HepG2 (cell line): ENCODE results near the gene ATP6V0A1. TPM values are rescaled to one million over a fixed set of nuclear protein-coding genes. Genes with fewer than 3 reads are reported as not detected.

Experiments used
- AGO1 ChIP-seq: fragments of 200-400 bp; formaldehyde crosslinking; IDR thresholded peaks from 2 replicates; pipeline ENCODE4 v1.6.1; 2017; ENCODE audit warnings: mild to moderate bottlenecking, low read depth, low read length, moderate library complexity; ENCODE audit not compliant: poor library complexity, severe bottlenecking
- ARID3A ChIP-seq: IDR thresholded peaks from 2 replicates; pipeline ENCODE4 v1.6.1; 2012; ENCODE audit warnings: low read depth, low read length, improper control_type of control experiment
- CTCF ChIP-seq: sonication (generic); formaldehyde crosslinking; IDR thresholded peaks from 2 replicates; pipeline ENCODE4 v1.5.0; 2020; ENCODE audit warnings: mild to moderate bottlenecking, missing genetic modification reagents, moderate library complexity
- FLYWCH1 ChIP-seq: sonication (generic); formaldehyde crosslinking; IDR thresholded peaks from 2 replicates; pipeline ENCODE4 v1.8.1; 2023; ENCODE audit warnings: mild to moderate bottlenecking, missing genetic modification reagents
- GLI4 ChIP-seq: sonication (generic); formaldehyde crosslinking; IDR thresholded peaks from 2 replicates; pipeline ENCODE4 v1.5.1; 2020; ENCODE audit warnings: missing genetic modification reagents, mild to moderate bottlenecking, moderate library complexity, borderline replicate concordance
- HNRNPLL ChIP-seq: fragments of 200-400 bp; formaldehyde crosslinking; IDR thresholded peaks from 2 replicates; pipeline ENCODE4 v1.6.1; 2017; ENCODE audit warnings: mild to moderate bottlenecking, low read depth, low read length; ENCODE audit not compliant: poor library complexity, severe bottlenecking
- NCOA2 ChIP-seq: sonication (generic); formaldehyde crosslinking; IDR thresholded peaks from 2 replicates; pipeline ENCODE4 v1.8.0; 2022; ENCODE audit warnings: inconsistent platforms
- PAX8 ChIP-seq: sonication (generic); formaldehyde crosslinking; IDR thresholded peaks from 2 replicates; pipeline ENCODE4 v1.8.0; 2022; ENCODE audit warnings: mild to moderate bottlenecking, missing genetic modification reagents, borderline replicate concordance
- ZNF260 ChIP-seq: sonication (generic); formaldehyde crosslinking; IDR thresholded peaks from 2 replicates; pipeline ENCODE4 v1.4.0; 2020; ENCODE audit warnings: missing genetic modification reagents, low read depth, mild to moderate bottlenecking, borderline replicate concordance
- ZNF547 ChIP-seq: sonication (generic); formaldehyde crosslinking; IDR thresholded peaks from 2 replicates; pipeline ENCODE4 v1.5.1; 2020; ENCODE audit warnings: mild to moderate bottlenecking, missing genetic modification reagents
- polyA plus RNA-seq, 8 experiments: library from polyadenylated mRNA; depleted of rRNA in 3 of 8; stranded (reverse) in 7 of 8; unstranded in 1 of 8; fragments of >200 nt; fragmentation: Illumina TruSeq in 4 of 8; extraction: Trizol in 4 of 8; gene quantifications; 2 replicates each; pipeline versions ENCODE4 v1.2.1 to v1.2.3, GENCODE V29; 2011 to 2016; ENCODE audit warnings: low read depth in 4 of 8, missing spikeins in 1 of 8, mixed read lengths in 1 of 8; ENCODE audit not compliant: insufficient read depth in 1 of 8
- total RNA-seq, 5 experiments: library from RNA; depleted of rRNA; stranded (reverse); fragments of >200 nt; fragmentation: Illumina TruSeq; extraction: Trizol; gene quantifications; 2 replicates each; pipeline ENCODE4 v1.2.3, GENCODE V29; 2016; ENCODE audit warnings: low read depth in 1 of 5
- TF ChIP-seq, protein P1 (sequence below): sonication (generic); formaldehyde crosslinking; IDR thresholded peaks from 2 replicates; pipeline ENCODE4 v1.4.0; 2020; ENCODE audit warnings: mild to moderate bottlenecking, missing genetic modification reagents
- TF ChIP-seq, protein P2 (sequence below): IDR thresholded peaks from 2 replicates; pipeline ENCODE4 v1.6.1; 2016; ENCODE audit warnings: low read depth, borderline replicate concordance
- TF ChIP-seq, protein P3 (sequence below): sonication (generic); formaldehyde crosslinking; IDR thresholded peaks from 2 replicates; pipeline ENCODE4 v1.9.0; 2021; ENCODE audit warnings: mild to moderate bottlenecking, missing genetic modification reagents

ATP6V0A1 gene
- total and polyA plus RNA-seq, 2 of the 13 experiments (the other 11 are each of a cell fraction or from before 2014, with no cell fraction given) = 27.9 to 54.1 TPM

- TF ChIP-seq, protein P1, sequence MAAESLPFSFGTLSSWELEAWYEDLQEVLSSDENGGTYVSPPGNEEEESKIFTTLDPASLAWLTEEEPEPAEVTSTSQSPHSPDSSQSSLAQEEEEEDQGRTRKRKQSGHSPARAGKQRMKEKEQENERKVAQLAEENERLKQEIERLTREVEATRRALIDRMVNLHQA (CRISPR knock-in tag) = no peak
- TF ChIP-seq ARID3A (no peak), PAX8 (CRISPR knock-in tag) (no peak), HNRNPLL (peak; percentile 63), CTCF (peak; percentile 33), ZNF260 (no peak), ZNF547 (no peak), AGO1 (peak; percentile 88), NCOA2 (CRISPR knock-in tag) (no peak), FLYWCH1 (CRISPR knock-in tag) (no peak), GLI4 (CRISPR knock-in tag) (no peak)
- TF ChIP-seq, protein P2, sequence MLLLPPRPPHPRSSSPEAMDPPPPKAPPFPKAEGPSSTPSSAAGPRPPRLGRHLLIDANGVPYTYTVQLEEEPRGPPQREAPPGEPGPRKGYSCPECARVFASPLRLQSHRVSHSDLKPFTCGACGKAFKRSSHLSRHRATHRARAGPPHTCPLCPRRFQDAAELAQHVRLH (CRISPR knock-in tag) = no peak
- TF ChIP-seq, protein P3, sequence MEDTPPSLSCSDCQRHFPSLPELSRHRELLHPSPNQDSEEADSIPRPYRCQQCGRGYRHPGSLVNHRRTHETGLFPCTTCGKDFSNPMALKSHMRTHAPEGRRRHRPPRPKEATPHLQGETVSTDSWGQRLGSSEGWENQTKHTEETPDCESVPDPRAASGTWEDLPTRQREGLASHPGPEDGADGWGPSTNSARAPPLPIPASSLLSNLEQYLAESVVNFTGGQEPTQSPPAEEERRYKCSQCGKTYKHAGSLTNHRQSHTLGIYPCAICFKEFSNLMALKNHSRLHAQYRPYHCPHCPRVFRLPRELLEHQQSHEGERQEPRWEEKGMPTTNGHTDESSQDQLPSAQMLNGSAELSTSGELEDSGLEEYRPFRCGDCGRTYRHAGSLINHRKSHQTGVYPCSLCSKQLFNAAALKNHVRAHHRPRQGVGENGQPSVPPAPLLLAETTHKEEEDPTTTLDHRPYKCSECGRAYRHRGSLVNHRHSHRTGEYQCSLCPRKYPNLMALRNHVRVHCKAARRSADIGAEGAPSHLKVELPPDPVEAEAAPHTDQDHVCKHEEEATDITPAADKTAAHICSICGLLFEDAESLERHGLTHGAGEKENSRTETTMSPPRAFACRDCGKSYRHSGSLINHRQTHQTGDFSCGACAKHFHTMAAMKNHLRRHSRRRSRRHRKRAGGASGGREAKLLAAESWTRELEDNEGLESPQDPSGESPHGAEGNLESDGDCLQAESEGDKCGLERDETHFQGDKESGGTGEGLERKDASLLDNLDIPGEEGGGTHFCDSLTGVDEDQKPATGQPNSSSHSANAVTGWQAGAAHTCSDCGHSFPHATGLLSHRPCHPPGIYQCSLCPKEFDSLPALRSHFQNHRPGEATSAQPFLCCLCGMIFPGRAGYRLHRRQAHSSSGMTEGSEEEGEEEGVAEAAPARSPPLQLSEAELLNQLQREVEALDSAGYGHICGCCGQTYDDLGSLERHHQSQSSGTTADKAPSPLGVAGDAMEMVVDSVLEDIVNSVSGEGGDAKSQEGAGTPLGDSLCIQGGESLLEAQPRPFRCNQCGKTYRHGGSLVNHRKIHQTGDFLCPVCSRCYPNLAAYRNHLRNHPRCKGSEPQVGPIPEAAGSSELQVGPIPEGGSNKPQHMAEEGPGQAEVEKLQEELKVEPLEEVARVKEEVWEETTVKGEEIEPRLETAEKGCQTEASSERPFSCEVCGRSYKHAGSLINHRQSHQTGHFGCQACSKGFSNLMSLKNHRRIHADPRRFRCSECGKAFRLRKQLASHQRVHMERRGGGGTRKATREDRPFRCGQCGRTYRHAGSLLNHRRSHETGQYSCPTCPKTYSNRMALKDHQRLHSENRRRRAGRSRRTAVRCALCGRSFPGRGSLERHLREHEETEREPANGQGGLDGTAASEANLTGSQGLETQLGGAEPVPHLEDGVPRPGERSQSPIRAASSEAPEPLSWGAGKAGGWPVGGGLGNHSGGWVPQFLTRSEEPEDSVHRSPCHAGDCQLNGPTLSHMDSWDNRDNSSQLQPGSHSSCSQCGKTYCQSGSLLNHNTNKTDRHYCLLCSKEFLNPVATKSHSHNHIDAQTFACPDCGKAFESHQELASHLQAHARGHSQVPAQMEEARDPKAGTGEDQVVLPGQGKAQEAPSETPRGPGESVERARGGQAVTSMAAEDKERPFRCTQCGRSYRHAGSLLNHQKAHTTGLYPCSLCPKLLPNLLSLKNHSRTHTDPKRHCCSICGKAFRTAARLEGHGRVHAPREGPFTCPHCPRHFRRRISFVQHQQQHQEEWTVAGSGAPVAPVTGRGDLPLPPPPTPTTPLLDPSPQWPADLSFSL (CRISPR knock-in tag) = no peak
Measured at GRCh38 chr17:42548070-42548837, 89.6 kb downstream of the ATP6V0A1 start (continued).
